ENCODE results near the gene PHKG1. TPM values are rescaled to one million over a fixed set of nuclear protein-coding genes. Genes with fewer than 3 reads are reported as not detected.
A peak's percentile ranks its signal among the peaks of the same experiment; 100 is the strongest.
"Not testable (repeated sequence)": the region's sequence is repeated elsewhere in the genome, so short reads cannot be mapped to it uniquely, and the experiment has no call there.

The PHKG1 gene
- total RNA-seq, 1 donor from 2014 or later: not detected

- no peak for DNase-seq (ENCODE audit: low read depth)
These were observed 13.1 kb downstream of the PHKG1 start for GRCh38 chr7:56079450-56080185.

GRCh38 chr7:56078196-56078595 lies 14.6 kb downstream of the PHKG1 start:
- TF ChIP-seq CTCF (conservative IDR thresholded peaks at IDR 0.05; ENCODE audit: low read depth, low read length): no peak
- no peak for DNase-seq (ENCODE audit: low read depth)
- H3K4me3 ChIP-seq (ENCODE audit: low read depth, low read length): no peak overlapping the region

More at GRCh38 chr7:56079450-56080185, 13.1 kb downstream of the PHKG1 start:
- no peak overlapping the region for H3K4me3 ChIP-seq (ENCODE audit: low read depth, low read length)
- no peak for TF ChIP-seq CTCF (conservative IDR thresholded peaks at IDR 0.05; ENCODE audit: low read depth, low read length)

- H3K4me3 ChIP-seq (ENCODE audit: low read depth, low read length): no peak overlapping the region
- no peak for TF ChIP-seq CTCF (conservative IDR thresholded peaks at IDR 0.05; ENCODE audit: low read depth, low read length)
- no peak for DNase-seq (ENCODE audit: low read depth)
These were observed 15.1 kb downstream of the PHKG1 start for GRCh38 chr7:56077681-56078080.

- TF ChIP-seq CTCF (conservative IDR thresholded peaks at IDR 0.05; ENCODE audit: low read depth, low read length): peak; percentile 96
- no peak overlapping the region for H3K4me3 ChIP-seq (ENCODE audit: low read depth, low read length)
- no peak for DNase-seq (ENCODE audit: low read depth)
These were observed 18.4 kb downstream of the PHKG1 start for GRCh38 chr7:56074371-56074791.

- H3K4me3 ChIP-seq (ENCODE audit: low read depth, low read length); DNase-seq (ENCODE audit: low read depth): not testable (repeated sequence)
These were observed 26.4 kb downstream of the PHKG1 start for GRCh38 chr7:56066376-56066775.

- H3K4me3 ChIP-seq (ENCODE audit: low read depth, low read length): peak within 1 kb of the TSS; percentile 92
- no peak for TF ChIP-seq CTCF (conservative IDR thresholded peaks at IDR 0.05; ENCODE audit: low read depth, low read length)
- no peak for DNase-seq (ENCODE audit: low read depth)
These were observed 28.7 kb downstream of the PHKG1 start, which contains the start of gene SUMF2 for GRCh38 chr7:56063882-56064625. TSS of gene SUMF2 (plus strand) at chr7:56064286. CDS start at chr7:56064312, 26 bp downstream.

GRCh38 chr7:56063500-56063881 lies 29.3 kb downstream of the PHKG1 start:
- H3K4me3 ChIP-seq (ENCODE audit: low read depth, low read length): no peak overlapping the region
- TF ChIP-seq CTCF (conservative IDR thresholded peaks at IDR 0.05; ENCODE audit: low read depth, low read length): no peak
- no peak for DNase-seq (ENCODE audit: low read depth)

Data from epithelial cell of proximal tubule (primary cell).